Esophagus muscularis mucosa (tissue), 4 donors: ENCODE results near the gene PRUNE1.

Experiments
- CTCF ChIP-seq, 3 experiments: fragments of 200-600 bp in 2 of 3; fragments of 450-650 bp in 1 of 3; sonication (generic) in 2 of 3; IDR thresholded peaks; one replicate each; pipeline ENCODE4 v1.5.1; 2017 to 2019; ENCODE audit warnings: antibody characterized with exemption in 3 of 3, mild to moderate bottlenecking in 2 of 3, moderate library complexity in 1 of 3
- EP300 ChIP-seq: sonication (generic); formaldehyde crosslinking; IDR thresholded peaks from one replicate; pipeline ENCODE4 v1.6.1; 2017; ENCODE audit warnings: antibody characterized with exemption
- POLR2A ChIP-seq: fragments of 450-650 bp; IDR thresholded peaks from one replicate; pipeline ENCODE4 v1.6.1; 2017; ENCODE audit warnings: antibody characterized with exemption, moderate library complexity, mild to moderate bottlenecking, low read depth
- POLR2AphosphoS5 ChIP-seq, 2 donors: sonication (generic); formaldehyde crosslinking; IDR thresholded peaks; one replicate each; pipeline ENCODE4 v1.6.1; 2017; ENCODE audit warnings: antibody characterized with exemption in 2 of 2

DNA sequence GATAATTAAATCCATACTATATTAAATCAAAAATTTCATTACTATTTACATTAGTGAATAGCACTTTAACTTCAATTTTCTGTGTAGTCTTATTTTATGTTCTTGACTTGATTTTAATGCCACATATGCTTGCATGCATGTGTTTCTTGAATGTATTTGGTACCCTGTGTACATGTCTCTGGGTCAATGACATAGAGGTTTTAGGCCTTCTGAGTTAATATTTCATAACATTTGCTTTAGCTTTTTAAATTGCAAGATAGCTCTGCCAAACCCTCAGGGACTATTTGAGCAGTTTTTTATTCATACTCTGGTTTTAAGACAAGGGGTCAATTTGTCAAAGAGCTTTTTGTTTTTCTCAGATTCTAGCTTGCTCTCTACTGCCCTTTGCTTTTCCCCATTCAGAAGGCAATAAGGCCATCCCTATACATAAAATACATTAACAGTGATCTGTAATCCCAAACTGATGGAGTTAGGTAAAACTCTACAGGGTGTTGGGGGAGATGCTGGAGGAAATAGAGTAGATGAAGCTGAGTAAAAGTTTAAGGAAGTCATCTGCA lies 56.9 kb downstream of the PRUNE1 start:
- TF ChIP-seq EP300, result no peak
- no peak for TF ChIP-seq POLR2A
- TF ChIP-seq CTCF (IDR thresholded peaks at IDR 0.05), result no peak
- no peak for TF ChIP-seq POLR2AphosphoS5 (IDR thresholded peaks at IDR 0.05)
